Prostate gland (tissue), 2 donors: Measurements from ENCODE around the gene CHCHD3.

Source experiments
- CTCF ChIP-seq, 4 experiments: fragments of 200-600 bp in 2 of 4; fragments of 450-650 bp in 2 of 4; sonication (generic) in 2 of 4; IDR thresholded peaks; 1 replicate in 3 of 4; 2 replicates in 1 of 4; pipeline ENCODE4 v1.5.1; 2016 to 2019; ENCODE audit warnings: antibody characterized with exemption in 4 of 4, mild to moderate bottlenecking in 2 of 4, moderate library complexity in 2 of 4
- POLR2AphosphoS5 ChIP-seq: sonication (generic); formaldehyde crosslinking; IDR thresholded peaks from one replicate; pipeline ENCODE4 v1.6.1; 2017; ENCODE audit warnings: antibody characterized with exemption

DNA sequence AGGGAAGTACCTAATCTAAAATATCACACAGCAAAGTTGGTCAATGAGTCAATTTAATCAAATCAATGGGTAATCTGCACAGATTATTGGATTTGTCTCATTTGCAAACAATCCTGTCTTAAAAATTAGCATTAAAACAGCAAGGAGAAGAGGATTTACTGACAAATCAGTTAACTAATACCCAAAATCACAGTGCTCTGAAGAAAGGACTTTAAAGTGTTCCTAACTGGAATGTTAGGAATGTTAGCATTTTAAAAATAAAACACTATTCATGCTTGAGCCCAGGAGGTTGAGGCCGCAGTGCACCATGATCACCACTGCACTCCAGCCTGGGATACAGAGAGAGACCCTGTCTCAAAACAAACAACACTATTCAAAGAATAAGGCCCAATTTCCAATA lies 83.1 kb downstream of the CHCHD3 start:
- TF ChIP-seq CTCF (IDR thresholded peaks at IDR 0.05) (no peak), POLR2AphosphoS5 (no peak)
